ENCODE results near the gene OR4D1.
"Not testable (repeated sequence)": the region's sequence is repeated elsewhere in the genome, so short reads cannot be mapped to it uniquely, and the experiment has no call there.

OR4D1 gene

GRCh38 chr17:58132697-58133096 is 15.5 kb upstream of the OR4D1 start:
- DNase-seq; H3K27me3 Mint-ChIP-seq; H3K4me3 Mint-ChIP-seq; H3K9me3 Mint-ChIP-seq; H3K27ac Mint-ChIP-seq; H3K4me1 Mint-ChIP-seq (ENCODE audit: low read depth); H3K36me3 Mint-ChIP-seq (ENCODE audit: low read depth): not testable (repeated sequence)

- H3K9me3 Mint-ChIP-seq, result no peaks in the 10 kb centered on the region
- DNase-seq, result no peak
- no peak overlapping the region for H3K27ac Mint-ChIP-seq
- no peaks in the 10 kb centered on the region for H3K27me3 Mint-ChIP-seq
- H3K4me3 Mint-ChIP-seq, result no peak overlapping the region
- H3K4me1 Mint-ChIP-seq (ENCODE audit: low read depth), result no peaks in the 10 kb centered on the region
- no peaks in the 10 kb centered on the region for H3K36me3 Mint-ChIP-seq (ENCODE audit: low read depth)
These were observed 11.4 kb upstream of the OR4D1 start for GRCh38 chr17:58136669-58137279.

- Mint-ChIP-seq H3K4me1 (ENCODE audit: low read depth) (no peaks in the 10 kb centered on the region), H3K4me3 (no peak overlapping the region), H3K9me3 (peaks cover 18% of the 10 kb centered on the region), H3K27ac (no peak overlapping the region), H3K27me3 (no peaks in the 10 kb centered on the region), H3K36me3 (ENCODE audit: low read depth) (peaks cover 6% of the 10 kb centered on the region)
- no peak for DNase-seq
These were observed 6.7 kb upstream of the OR4D1 start for GRCh38 chr17:58141505-58141904.

- not testable (repeated sequence) for H3K4me3 Mint-ChIP-seq; DNase-seq; H3K27ac Mint-ChIP-seq; H3K27me3 Mint-ChIP-seq; H3K4me1 Mint-ChIP-seq (ENCODE audit: low read depth); H3K36me3 Mint-ChIP-seq (ENCODE audit: low read depth)
- H3K9me3 Mint-ChIP-seq, result peaks cover 18% of the 10 kb centered on the region
These were observed 4.8 kb upstream of the OR4D1 start for GRCh38 chr17:58143335-58143734.

GRCh38 chr17:58144801-58145200 is 3.4 kb upstream of the OR4D1 start:
- no peaks in the 10 kb centered on the region for H3K27me3 Mint-ChIP-seq
- H3K36me3 Mint-ChIP-seq (ENCODE audit: low read depth), result peaks cover 8% of the 10 kb centered on the region

GRCh38 chr17:58148609-58149008 is 425 bp downstream of the OR4D1 start:
- Mint-ChIP-seq H3K4me1 (ENCODE audit: low read depth) (peaks cover 23% of the 10 kb centered on the region), H3K9me3 (peaks cover 17% of the 10 kb centered on the region), H3K27ac (no peak overlapping the region), H3K4me3 (no peak overlapping the region), H3K36me3 (ENCODE audit: low read depth) (peaks cover 8% of the 10 kb centered on the region), H3K27me3 (no peaks in the 10 kb centered on the region)
- DNase-seq, result no peak

More at GRCh38 chr17:58144801-58145200, 3.4 kb upstream of the OR4D1 start:
- no peak for DNase-seq
- Mint-ChIP-seq H3K9me3 (peaks cover 18% of the 10 kb centered on the region), H3K27ac (no peak overlapping the region), H3K4me3 (no peak overlapping the region), H3K4me1 (ENCODE audit: low read depth) (no peaks in the 10 kb centered on the region)

GRCh38 chr17:58150394-58150793 is 2.2 kb downstream of the OR4D1 start:
- Mint-ChIP-seq H3K9me3 (peaks cover 2% of the 10 kb centered on the region), H3K4me3 (no peak overlapping the region), H3K27me3 (no peaks in the 10 kb centered on the region), H3K4me1 (ENCODE audit: low read depth) (peaks cover 37% of the 10 kb centered on the region), H3K36me3 (ENCODE audit: low read depth) (peaks cover 2% of the 10 kb centered on the region), H3K27ac (no peak overlapping the region)
- no peak for DNase-seq

- H3K27ac Mint-ChIP-seq, result peak overlapping the region; percentile 81
- H3K27me3 Mint-ChIP-seq, result no peaks in the 10 kb centered on the region
- peak; percentile 46 for DNase-seq
- H3K4me3 Mint-ChIP-seq, result peak overlapping the region; percentile 13
- peaks cover 56% of the 10 kb centered on the region for H3K4me1 Mint-ChIP-seq (ENCODE audit: low read depth)
- H3K9me3 Mint-ChIP-seq, result no peaks in the 10 kb centered on the region
- peaks cover 3% of the 10 kb centered on the region for H3K36me3 Mint-ChIP-seq (ENCODE audit: low read depth)
These were observed 4.9 kb downstream of the OR4D1 start for GRCh38 chr17:58153046-58153445.

GRCh38 chr17:58153671-58154070 is 5.5 kb downstream of the OR4D1 start:
- Mint-ChIP-seq H3K4me3 (no peak overlapping the region), H3K27me3 (no peaks in the 10 kb centered on the region), H3K4me1 (ENCODE audit: low read depth) (peaks cover 57% of the 10 kb centered on the region), H3K36me3 (ENCODE audit: low read depth) (peaks cover 3% of the 10 kb centered on the region), H3K9me3 (no peaks in the 10 kb centered on the region), H3K27ac (peak overlapping the region; percentile 81)
- DNase-seq, result no peak

GRCh38 chr17:58156839-58157803 is 8.9 kb downstream of the OR4D1 start:
- H3K27me3 Mint-ChIP-seq, result no peaks in the 10 kb centered on the region
- H3K9me3 Mint-ChIP-seq, result no peaks in the 10 kb centered on the region
- H3K4me3 Mint-ChIP-seq, result peak overlapping the region; percentile 82
- peaks cover 51% of the 10 kb centered on the region for H3K4me1 Mint-ChIP-seq (ENCODE audit: low read depth)
- peaks cover 3% of the 10 kb centered on the region for H3K36me3 Mint-ChIP-seq (ENCODE audit: low read depth)
- H3K27ac Mint-ChIP-seq, result peak overlapping the region; percentile 84
- DNase-seq, result peak; percentile 77

- Mint-ChIP-seq H3K27ac (no peak overlapping the region), H3K9me3 (no peaks in the 10 kb centered on the region), H3K4me1 (ENCODE audit: low read depth) (peaks cover 40% of the 10 kb centered on the region), H3K27me3 (no peaks in the 10 kb centered on the region), H3K36me3 (ENCODE audit: low read depth) (peaks cover 3% of the 10 kb centered on the region), H3K4me3 (no peak overlapping the region)
- DNase-seq, result no peak
These were observed 10.0 kb downstream of the OR4D1 start for GRCh38 chr17:58158181-58158580.

- Mint-ChIP-seq H3K27ac (no peak overlapping the region), H3K36me3 (ENCODE audit: low read depth) (peaks cover 3% of the 10 kb centered on the region), H3K27me3 (no peaks in the 10 kb centered on the region), H3K4me1 (ENCODE audit: low read depth) (peaks cover 19% of the 10 kb centered on the region), H3K9me3 (no peaks in the 10 kb centered on the region), H3K4me3 (no peak overlapping the region)
- no peak for DNase-seq
These were observed 13.4 kb downstream of the OR4D1 start for GRCh38 chr17:58161566-58161965.

GRCh38 chr17:58165981-58166380 is 17.8 kb downstream of the OR4D1 start:
- Mint-ChIP-seq H3K27me3 (no peaks in the 10 kb centered on the region), H3K27ac (no peak overlapping the region), H3K4me3 (no peak overlapping the region), H3K9me3 (no peaks in the 10 kb centered on the region), H3K36me3 (ENCODE audit: low read depth) (no peaks in the 10 kb centered on the region), H3K4me1 (ENCODE audit: low read depth) (peaks cover 31% of the 10 kb centered on the region)
- no peak for DNase-seq

- Mint-ChIP-seq H3K27me3 (no peaks in the 10 kb centered on the region), H3K4me1 (ENCODE audit: low read depth) (peaks cover 36% of the 10 kb centered on the region), H3K9me3 (no peaks in the 10 kb centered on the region), H3K36me3 (ENCODE audit: low read depth) (no peaks in the 10 kb centered on the region), H3K27ac (no peak within 1 kb of the TSS), H3K4me3 (no peak within 1 kb of the TSS)
- no peak for DNase-seq
These were observed 18.5 kb downstream of the OR4D1 start, which contains the start of gene OR4D2 for GRCh38 chr17:58166682-58167081. OR4D2 (plus strand) TSS chr17:58166982; CDS start chr17:58169656, 2,674 bp downstream.

GRCh38 chr17:58170622-58171021 is 22.4 kb downstream of the OR4D1 start:
- no peaks in the 10 kb centered on the region for H3K9me3 Mint-ChIP-seq
- H3K36me3 Mint-ChIP-seq (ENCODE audit: low read depth), result no peaks in the 10 kb centered on the region
- no peak for DNase-seq
- no peak overlapping the region for H3K4me3 Mint-ChIP-seq
- no peaks in the 10 kb centered on the region for H3K27me3 Mint-ChIP-seq
- peaks cover 41% of the 10 kb centered on the region for H3K4me1 Mint-ChIP-seq (ENCODE audit: low read depth)
- H3K27ac Mint-ChIP-seq, result peak overlapping the region; percentile 48
